ENCODE data around the gene DHRS2. TPM values are rescaled to one million over a fixed set of nuclear protein-coding genes. Genes with fewer than 3 reads are reported as not detected.

DHRS2 gene
- total and polyA plus RNA-seq, 10 of the 15 experiments (the other 5 are each of a cell fraction or from before 2014, with no cell fraction given) = 0.09 to 1.8 (median 0.73) TPM; not detected in 1

DNA sequence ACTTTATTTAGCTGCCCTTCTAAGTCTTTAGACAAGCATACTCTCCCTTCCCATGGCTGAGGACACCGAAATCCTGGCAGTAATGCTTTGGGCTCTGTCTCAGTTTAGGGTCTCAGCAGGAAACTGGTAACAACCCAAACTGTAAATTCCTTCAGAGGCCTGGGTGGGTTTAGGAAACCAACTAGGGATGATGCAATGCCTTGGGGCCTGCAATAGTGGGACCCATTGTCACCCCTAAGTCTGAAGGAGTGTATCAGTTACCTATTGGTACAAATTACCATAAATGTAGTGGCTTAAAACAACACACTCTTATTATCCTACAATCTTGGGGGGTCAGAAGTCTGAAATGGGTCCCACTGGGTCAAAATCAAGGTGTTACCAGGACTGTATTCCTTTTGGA is 36.0 kb downstream of the DHRS2 start (continued):
- TF ChIP-seq EZH2 (IDR thresholded peaks at IDR 0.05; ENCODE audit: borderline replicate concordance, control insufficient read depth, low read depth, low read length) (no peak), SMC3 (IDR thresholded peaks at IDR 0.05; ENCODE audit: borderline replicate concordance, low read length) (no peak), POLR2AphosphoS2 (IDR thresholded peaks at IDR 0.05; ENCODE audit: low read depth, low read length) (no peak), MYC (IDR thresholded peaks at IDR 0.05; ENCODE audit: insufficient read depth, insufficient read length, insufficient replicate concordance, low read length, severe bottlenecking) (no peak), KAT2A (conservative IDR thresholded peaks at IDR 0.05; ENCODE audit: control insufficient read depth, low read depth, low read length) (no peak)
- TF ChIP-seq, protein P1, sequence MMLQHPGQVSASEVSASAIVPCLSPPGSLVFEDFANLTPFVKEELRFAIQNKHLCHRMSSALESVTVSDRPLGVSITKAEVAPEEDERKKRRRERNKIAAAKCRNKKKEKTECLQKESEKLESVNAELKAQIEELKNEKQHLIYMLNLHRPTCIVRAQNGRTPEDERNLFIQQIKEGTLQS (IDR thresholded peaks at IDR 0.05; ENCODE audit: borderline replicate concordance, extremely low read depth, low read depth, low read length) = no peak

- Histone ChIP-seq H4K20me1 (ENCODE audit: control insufficient read depth, insufficient read depth) (no peaks in the 10 kb centered on the region), H3K79me2 (ENCODE audit: control insufficient read depth, insufficient read depth, low read length) (no peaks in the 10 kb centered on the region), H3K9ac (ENCODE audit: control insufficient read depth, insufficient read depth, low read length) (no peak overlapping the region), H3K4me2 (ENCODE audit: control insufficient read depth, insufficient read depth) (no peak overlapping the region), H3K4me3 (no peak overlapping the region), H3K27ac (ENCODE audit: control insufficient read depth, insufficient read depth) (no peak overlapping the region), H3K36me3 (ENCODE audit: control insufficient read depth in 2 of 2, insufficient read depth in 2 of 2, low read length in 1 of 2) (no peaks in the 10 kb centered on the region), H3K4me1 (ENCODE audit: control insufficient read depth, insufficient read depth, low read length) (no peaks in the 10 kb centered on the region), H3K9me3 (replicated peaks; ENCODE audit: control insufficient read depth, insufficient read depth, low read length) (no peaks in the 10 kb centered on the region), H3K27me3 (replicated peaks in 1 of 2; ENCODE audit: control insufficient read depth in 2 of 2, insufficient read depth in 2 of 2, low read length in 1 of 2) (peaks cover 0 to 2% of the 10 kb centered on the region in 2 experiments; a peak in 2 of 4 replicates), H2AFZ (ENCODE audit: control insufficient read depth, low read depth, low read length) (no peak overlapping the region)
- FAIRE-seq = no peak
- CTCF ChIA-PET = interaction anchor here (0.8 to 2.0 kb wide), 4 partner anchors 8 to 86 kb away, joined by 3 to 4 read pairs (median 4); no protein-coding TSS in a partner anchor
- no peak for DNase-seq (ENCODE audit: low read depth, low spot score)
- TF ChIP-seq SKIL (IDR thresholded peaks at IDR 0.05; ENCODE audit: low read depth, poor library complexity, severe bottlenecking) = no peak
- no peak for TF ChIP-seq IRF4 (IDR thresholded peaks at IDR 0.05; ENCODE audit: low read depth, low read length)
- TF ChIP-seq SIX5 (IDR thresholded peaks at IDR 0.05; ENCODE audit: low read depth, low read length, severe bottlenecking) = no peak
- no peak for TF ChIP-seq BRCA1 (IDR thresholded peaks at IDR 0.05; ENCODE audit: low read depth, low read length)
- no peak for TF ChIP-seq POLR2AphosphoS2 (IDR thresholded peaks at IDR 0.05; ENCODE audit: low read depth, low read length)
- TF ChIP-seq ZNF217 (IDR thresholded peaks at IDR 0.05) = no peak
- TF ChIP-seq ZBTB4 (CRISPR knock-in tag; IDR thresholded peaks at IDR 0.05) = no peak
- TF ChIP-seq NRF1 (conservative IDR thresholded peaks at IDR 0.05; ENCODE audit: low read depth, low read length) = no peak
- no peak for TF ChIP-seq TARDBP (IDR thresholded peaks at IDR 0.05; ENCODE audit: borderline replicate concordance)
- no peak for TF ChIP-seq NFYB (IDR thresholded peaks at IDR 0.05; ENCODE audit: insufficient read depth, low read depth, low read length)
- no peak for TF ChIP-seq SIN3A (IDR thresholded peaks at IDR 0.05; ENCODE audit: low read depth, low read length)
- in situ Hi-C loops (cut with MboI) (no loop called here), intact Hi-C loops (cut with micrococcal nuclease; ENCODE audit: unreplicated experiment) (no loop called here)
- ATAC-seq = no peak
- 38% methylated on average over 2 of the region's 2 CpGs for WGBS (ENCODE audit: insufficient coverage, insufficient replicate concordance, low lambda C conversion rate, missing lambda C conversion rate)
- SMC1A ChIA-PET (ENCODE audit: uncharacterized antibody, unreplicated experiment) = no interaction called here
- BruUV-seq (replicated peaks) = no TSS peak
- RAD21 ChIA-PET (ENCODE audit: unreplicated experiment) = no interaction called here
- POLR2A ChIA-PET = no interaction called here
Observed at GRCh38 chr14:23675337-23675736, 39.2 kb downstream of the DHRS2 start.

Data from GM12878 (cell line).